ENCODE results near the gene ARHGAP15. TPM values are rescaled to one million over a fixed set of nuclear protein-coding genes. Genes with fewer than 3 reads are reported as not detected.

The ARHGAP15 gene
- total RNA-seq, 1 donor from 2014 or later = not detected

DNA sequence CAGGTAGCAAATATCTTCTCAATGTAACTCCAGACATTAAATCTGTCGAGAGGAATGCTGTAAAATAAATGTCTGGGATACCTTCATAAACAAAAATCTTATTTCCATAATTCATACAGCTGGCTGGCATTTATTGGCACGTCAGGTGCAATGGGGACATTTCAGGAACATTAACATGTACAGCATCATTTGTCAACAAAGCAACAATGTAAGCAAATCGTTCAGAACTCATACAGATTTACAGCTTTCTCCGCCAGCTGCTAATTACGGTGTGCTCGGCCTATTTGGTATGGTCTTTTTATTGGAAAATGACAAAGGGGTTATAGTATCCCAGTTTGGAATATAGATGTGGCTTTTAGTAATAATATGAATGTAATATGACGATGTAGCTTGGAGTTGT lies 464.9 kb downstream of the ARHGAP15 start:
- no peak overlapping the region for H3K4me3 ChIP-seq (ENCODE audit: low read depth, low read length)

DNA sequence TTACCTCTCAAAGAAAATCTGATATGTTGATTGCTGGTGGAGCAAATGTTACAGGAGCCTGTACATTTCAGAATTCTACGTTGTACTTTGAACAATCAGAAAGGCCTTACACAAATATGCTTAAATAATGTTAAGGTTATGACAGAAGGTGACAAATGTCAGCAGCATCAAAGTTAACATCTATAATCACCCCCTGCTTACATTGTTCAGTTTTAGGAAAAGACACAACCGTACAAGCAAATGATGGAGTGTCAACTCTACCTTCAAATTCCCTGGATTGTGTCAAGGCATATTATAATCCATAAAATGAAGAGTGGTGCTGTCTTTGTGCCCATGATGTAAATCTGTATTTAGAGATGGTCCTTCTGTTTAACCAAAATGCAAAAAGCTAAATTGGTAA lies 465.5 kb downstream of the ARHGAP15 start:
- no peak for DNase-seq (ENCODE audit: low read depth)
- TF ChIP-seq, protein P1, sequence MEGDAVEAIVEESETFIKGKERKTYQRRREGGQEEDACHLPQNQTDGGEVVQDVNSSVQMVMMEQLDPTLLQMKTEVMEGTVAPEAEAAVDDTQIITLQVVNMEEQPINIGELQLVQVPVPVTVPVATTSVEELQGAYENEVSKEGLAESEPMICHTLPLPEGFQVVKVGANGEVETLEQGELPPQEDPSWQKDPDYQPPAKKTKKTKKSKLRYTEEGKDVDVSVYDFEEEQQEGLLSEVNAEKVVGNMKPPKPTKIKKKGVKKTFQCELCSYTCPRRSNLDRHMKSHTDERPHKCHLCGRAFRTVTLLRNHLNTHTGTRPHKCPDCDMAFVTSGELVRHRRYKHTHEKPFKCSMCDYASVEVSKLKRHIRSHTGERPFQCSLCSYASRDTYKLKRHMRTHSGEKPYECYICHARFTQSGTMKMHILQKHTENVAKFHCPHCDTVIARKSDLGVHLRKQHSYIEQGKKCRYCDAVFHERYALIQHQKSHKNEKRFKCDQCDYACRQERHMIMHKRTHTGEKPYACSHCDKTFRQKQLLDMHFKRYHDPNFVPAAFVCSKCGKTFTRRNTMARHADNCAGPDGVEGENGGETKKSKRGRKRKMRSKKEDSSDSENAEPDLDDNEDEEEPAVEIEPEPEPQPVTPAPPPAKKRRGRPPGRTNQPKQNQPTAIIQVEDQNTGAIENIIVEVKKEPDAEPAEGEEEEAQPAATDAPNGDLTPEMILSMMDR (IDR thresholded peaks at IDR 0.05; ENCODE audit: insufficient read depth, low read length, poor library complexity, severe bottlenecking) = no peak
- no peak overlapping the region for H3K4me3 ChIP-seq (ENCODE audit: low read depth, low read length)
- H3K27me3 ChIP-seq (ENCODE audit: control insufficient read depth, insufficient read depth, low read length) = no peaks in the 10 kb centered on the region
- H3K36me3 ChIP-seq (ENCODE audit: control insufficient read depth, insufficient read depth, low read length) = no peaks in the 10 kb centered on the region

More for the DNA sequence above, 464.9 kb downstream of the ARHGAP15 start:
- H3K36me3 ChIP-seq (ENCODE audit: control insufficient read depth, insufficient read depth, low read length) = no peaks in the 10 kb centered on the region
- no peaks in the 10 kb centered on the region for H3K27me3 ChIP-seq (ENCODE audit: control insufficient read depth, insufficient read depth, low read length)
- TF ChIP-seq, protein P1 (IDR thresholded peaks at IDR 0.05; ENCODE audit: insufficient read depth, low read length, poor library complexity, severe bottlenecking) = no peak
- DNase-seq (ENCODE audit: low read depth) = no peak

DNA sequence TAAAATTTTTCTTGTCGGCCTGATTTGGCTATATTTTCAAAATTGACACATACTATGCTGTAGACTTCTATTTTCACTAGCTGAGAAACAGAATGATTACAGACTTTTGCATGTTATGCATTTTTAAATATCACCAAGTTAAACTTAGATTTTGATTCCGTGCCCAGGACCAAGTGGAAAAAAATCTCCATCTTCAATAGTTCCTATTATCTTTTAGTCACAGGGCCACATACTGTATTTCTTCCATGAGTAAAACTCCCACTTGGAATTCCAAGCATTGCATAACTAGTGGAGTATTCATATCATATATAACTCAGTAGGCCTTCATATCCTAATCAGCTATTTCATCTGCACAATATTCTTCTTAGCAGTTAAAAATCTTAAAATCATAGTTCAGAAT lies 470.9 kb downstream of the ARHGAP15 start:
- Histone ChIP-seq H3K36me3 (ENCODE audit: control insufficient read depth, insufficient read depth, low read length) (no peaks in the 10 kb centered on the region), H3K4me3 (ENCODE audit: low read depth, low read length) (no peak overlapping the region), H3K27me3 (ENCODE audit: control insufficient read depth, insufficient read depth, low read length) (no peaks in the 10 kb centered on the region)
- TF ChIP-seq, protein P1 (IDR thresholded peaks at IDR 0.05; ENCODE audit: insufficient read depth, low read length, poor library complexity, severe bottlenecking) = no peak
- DNase-seq (ENCODE audit: low read depth) = no peak

DNA sequence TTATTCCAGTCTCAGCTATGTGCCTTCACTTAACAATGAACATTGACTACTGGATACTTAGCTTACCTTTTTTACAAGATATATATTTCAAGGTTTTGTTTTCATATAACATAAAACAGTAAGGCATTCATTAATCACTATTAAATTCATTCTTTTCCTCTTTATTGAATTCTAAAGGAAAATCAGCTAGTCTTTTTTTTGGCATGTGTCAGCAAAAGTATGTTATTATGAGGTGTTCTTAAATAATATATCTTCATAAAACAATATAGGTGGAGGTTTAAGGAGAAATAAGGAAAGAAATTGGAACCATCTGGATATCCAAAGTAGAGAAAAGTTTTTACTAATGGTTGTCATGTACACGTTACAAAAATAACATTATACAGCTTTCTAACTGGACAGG lies 472.6 kb downstream of the ARHGAP15 start:
- TF ChIP-seq, protein P1 (IDR thresholded peaks at IDR 0.05; ENCODE audit: insufficient read depth, low read length, poor library complexity, severe bottlenecking) = no peak
- no peak overlapping the region for H3K4me3 ChIP-seq (ENCODE audit: low read depth, low read length)
- no peaks in the 10 kb centered on the region for H3K27me3 ChIP-seq (ENCODE audit: control insufficient read depth, insufficient read depth, low read length)
- no peak for DNase-seq (ENCODE audit: low read depth)
- H3K36me3 ChIP-seq (ENCODE audit: control insufficient read depth, insufficient read depth, low read length) = no peaks in the 10 kb centered on the region

DNA sequence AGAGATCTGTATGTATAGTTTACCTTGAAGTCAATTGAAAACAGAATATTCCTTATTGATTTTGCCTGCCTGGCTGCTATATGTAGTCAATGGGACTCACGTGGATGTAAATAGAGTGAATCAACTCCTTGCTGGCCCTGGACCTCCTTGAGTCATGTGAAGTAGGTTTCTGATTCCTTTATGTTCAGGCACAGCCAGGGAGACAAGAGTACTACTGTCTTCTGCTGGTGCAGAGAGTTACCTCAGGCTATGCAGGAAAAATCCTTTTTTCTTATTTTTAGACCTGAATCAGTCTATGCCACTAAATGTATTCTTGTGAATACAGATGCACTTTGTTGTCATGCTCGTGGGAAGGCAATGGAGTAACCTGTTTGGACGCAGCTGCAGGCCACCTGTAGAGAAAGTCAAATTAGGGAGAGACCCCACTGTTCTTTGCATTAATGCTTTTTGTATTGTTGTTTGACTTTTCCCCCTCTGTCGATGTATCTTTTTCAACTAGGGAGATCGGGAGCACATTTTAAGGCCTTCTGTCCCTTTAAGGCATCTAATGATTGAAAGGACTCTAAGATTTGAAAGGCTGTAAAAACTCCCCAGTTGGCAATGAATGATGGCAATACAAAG lies 473.9 kb downstream of the ARHGAP15 start:
- H3K36me3 ChIP-seq (ENCODE audit: control insufficient read depth, insufficient read depth, low read length) = no peaks in the 10 kb centered on the region
- TF ChIP-seq, protein P1 (IDR thresholded peaks at IDR 0.05; ENCODE audit: insufficient read depth, low read length, poor library complexity, severe bottlenecking) = no peak
- no peak overlapping the region for H3K4me3 ChIP-seq (ENCODE audit: low read depth, low read length)
- DNase-seq (ENCODE audit: low read depth) = no peak
- H3K27me3 ChIP-seq (ENCODE audit: control insufficient read depth, insufficient read depth, low read length) = no peaks in the 10 kb centered on the region

Measured in kidney epithelial cell (primary cell).